Body of pancreas (tissue), 4 donors: ENCODE results near the gene ZNF689. TPM values are rescaled to one million over a fixed set of nuclear protein-coding genes. Genes with fewer than 3 reads are reported as not detected.
A peak's percentile ranks its signal among the peaks of the same experiment; 100 is the strongest.

ENCODE experiments used
- ATAC-seq: fragments of 150-250 bp; one replicate; pipeline ENCODE4 v1.9.1; 2016
- DNase-seq, 4 donors: peaks; one replicate each; pipeline ENCODE4 v3.0.0-alpha.2; 2019
- H3K27ac ChIP-seq, 4 donors: fragments of 200-600 bp; sonication (generic); 1 replicate in 3 of 4; 2 replicates in 1 of 4; pipeline versions ENCODE4 v1.5.1 to v1.6.1; 2016 to 2019; ENCODE audit warnings: mild to moderate bottlenecking in 1 of 4, mixed read lengths in 1 of 4, moderate library complexity in 1 of 4
- H3K27me3 ChIP-seq, 2 donors: fragments of 200-600 bp; sonication (generic); one replicate each; pipeline ENCODE4 v1.6.0; 2016; ENCODE audit warnings: mild to moderate bottlenecking in 1 of 2
- H3K36me3 ChIP-seq, 2 donors: fragments of 200-600 bp; sonication (generic); replicated peaks in 1 of 2; 2 replicates each; pipeline ENCODE4 v1.5.1; 2016; ENCODE audit warnings: low read depth in 2 of 2; ENCODE audit not compliant: insufficient read depth in 1 of 2
- H3K4me1 ChIP-seq: fragments of 200-600 bp; sonication (generic); one replicate; pipeline ENCODE4 v1.6.0; 2016
- H3K4me3 ChIP-seq, 2 donors: fragments of 200-600 bp; sonication (generic); 1 replicate in 1 of 2; 2 replicates in 1 of 2; pipeline ENCODE4 v1.5.1; 2016 to 2019
- H3K9me3 ChIP-seq, 3 donors: fragments of 200-600 bp; sonication (generic); 1 replicate in 2 of 3; 2 replicates in 1 of 3; pipeline ENCODE4 v1.5.1; 2016
- POLR2A ChIP-seq, 3 donors: fragments of 450-650 bp; IDR thresholded peaks; one replicate each; pipeline ENCODE4 v1.6.1; 2016; ENCODE audit warnings: antibody characterized with exemption in 3 of 3, mild to moderate bottlenecking in 2 of 3
- WGBS, 2 donors: methylation state at CpG; one replicate each; pipeline ENCODE4 v1.1.5; 2017; 5-methylcytosine and 5-hydroxymethylcytosine counted together
- intact Hi-C: fragments of 100-400 bp; cut with DNase I; formaldehyde crosslinking; loops from one replicate; pipeline ENCODE4 v1.15.1; 2023
- total RNA-seq, 2 donors: library from RNA; depleted of rRNA; stranded (reverse); fragments of >200 nt; gene quantifications; one replicate each; pipeline ENCODE4 v1.1.0, GENCODE V29; 2016
- TF ChIP-seq, protein P1 (sequence below), 7 experiments: fragments of 450-650 bp in 4 of 7; fragments of 200-600 bp in 3 of 7; sonication (generic) in 3 of 7; IDR thresholded peaks; one replicate each; pipeline ENCODE4 v1.5.1; 2016 to 2019; ENCODE audit warnings: antibody characterized with exemption in 7 of 7

ZNF689 gene
- total RNA-seq, 2 donors from 2014 or later: 4.6 to 7.0 TPM

- Histone ChIP-seq H3K4me3 (no peak overlapping the region), H3K27me3 (no peaks in the 10 kb centered on the region), H3K27ac (peak overlapping the region; percentile 92 to 98 (median 96)), H3K36me3 (peaks cover 0 to 2% of the 10 kb centered on the region in 2 donors), H3K9me3 (no peaks in the 10 kb centered on the region), H3K4me1 (peaks cover 29% of the 10 kb centered on the region)
- 73 to 82% methylated on average over 21 of the region's 21 CpGs for WGBS, 2 donors
- intact Hi-C loops: no loop called here
- DNase-seq: no peak
- ATAC-seq: no peak
- no peak for TF ChIP-seq POLR2A (IDR thresholded peaks at IDR 0.05)
- TF ChIP-seq, protein P1, sequence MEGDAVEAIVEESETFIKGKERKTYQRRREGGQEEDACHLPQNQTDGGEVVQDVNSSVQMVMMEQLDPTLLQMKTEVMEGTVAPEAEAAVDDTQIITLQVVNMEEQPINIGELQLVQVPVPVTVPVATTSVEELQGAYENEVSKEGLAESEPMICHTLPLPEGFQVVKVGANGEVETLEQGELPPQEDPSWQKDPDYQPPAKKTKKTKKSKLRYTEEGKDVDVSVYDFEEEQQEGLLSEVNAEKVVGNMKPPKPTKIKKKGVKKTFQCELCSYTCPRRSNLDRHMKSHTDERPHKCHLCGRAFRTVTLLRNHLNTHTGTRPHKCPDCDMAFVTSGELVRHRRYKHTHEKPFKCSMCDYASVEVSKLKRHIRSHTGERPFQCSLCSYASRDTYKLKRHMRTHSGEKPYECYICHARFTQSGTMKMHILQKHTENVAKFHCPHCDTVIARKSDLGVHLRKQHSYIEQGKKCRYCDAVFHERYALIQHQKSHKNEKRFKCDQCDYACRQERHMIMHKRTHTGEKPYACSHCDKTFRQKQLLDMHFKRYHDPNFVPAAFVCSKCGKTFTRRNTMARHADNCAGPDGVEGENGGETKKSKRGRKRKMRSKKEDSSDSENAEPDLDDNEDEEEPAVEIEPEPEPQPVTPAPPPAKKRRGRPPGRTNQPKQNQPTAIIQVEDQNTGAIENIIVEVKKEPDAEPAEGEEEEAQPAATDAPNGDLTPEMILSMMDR (IDR thresholded peaks at IDR 0.05): peak in 1 of 7 experiments; percentile 2
Observed at GRCh38 chr16:30558789-30559377, 51.3 kb downstream of the ZNF689 start.

- Histone ChIP-seq H3K27ac (peak within 1 kb of the TSS; percentile 92 to 98 (median 96)), H3K27me3 (no peaks in the 10 kb centered on the region), H3K4me3 (peak within 1 kb of the TSS; percentile 71 to 78), H3K36me3 (peaks cover 0 to 2% of the 10 kb centered on the region in 2 donors), H3K4me1 (peaks cover 29% of the 10 kb centered on the region), H3K9me3 (no peaks in the 10 kb centered on the region)
- peak; percentile 97 for ATAC-seq
- TF ChIP-seq POLR2A (IDR thresholded peaks at IDR 0.05): peak; percentile 23 to 69 (median 57)
- TF ChIP-seq, protein P1 (IDR thresholded peaks at IDR 0.05): peak in 1 of 7 experiments; percentile 31
- 0 to 5% methylated on average over 8 to 74 of the region's 74 CpGs for WGBS, 2 donors
- intact Hi-C loops: no loop called here
- DNase-seq: peak; percentile 98 to 99 (median 99)
Observed at GRCh38 chr16:30557957-30558788, 52.0 kb downstream of the ZNF689 start, which contains the start of gene ZNF764. TSS of gene ZNF764 (minus strand) at chr16:30558374. CDS start at chr16:30558182, 192 bp downstream.

GRCh38 chr16:30557707-30557956 lies 52.6 kb downstream of the ZNF689 start:
- peaks cover 29% of the 10 kb centered on the region for H3K4me1 ChIP-seq
- WGBS, 2 donors: 0% methylated on average over 17 of the region's 17 CpGs; no CpG with 5 or more reads in 1 of the 2 donors
- TF ChIP-seq, protein P1 (IDR thresholded peaks at IDR 0.05): no peak
- TF ChIP-seq POLR2A (IDR thresholded peaks at IDR 0.05): no peak
- ATAC-seq: no peak
- peaks cover 0 to 2% of the 10 kb centered on the region in 2 donors for H3K36me3 ChIP-seq
- H3K4me3 ChIP-seq: peak overlapping the region; percentile 71 to 78
- DNase-seq: no peak
- H3K9me3 ChIP-seq: no peaks in the 10 kb centered on the region
- intact Hi-C loops: no loop called here
- H3K27me3 ChIP-seq: no peaks in the 10 kb centered on the region
- H3K27ac ChIP-seq: peak overlapping the region; percentile 92 to 98 (median 96)

DNA sequence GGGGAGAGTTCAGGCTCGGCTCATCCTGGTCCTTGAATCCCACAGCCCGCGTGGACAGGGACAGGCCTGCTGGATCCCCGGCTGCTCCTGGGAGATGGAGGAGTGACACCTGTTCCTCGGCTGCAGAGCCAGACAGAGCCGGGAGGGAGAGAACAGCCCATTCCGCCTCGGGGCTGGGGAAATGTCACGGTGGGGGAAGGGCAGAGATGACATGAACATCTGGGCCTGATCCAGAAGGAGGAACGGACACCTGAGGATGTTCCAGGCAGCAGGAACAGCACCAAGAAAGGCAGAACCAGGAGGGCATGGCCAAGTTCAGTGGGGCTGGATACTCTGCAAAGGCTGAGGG lies 54.1 kb downstream of the ZNF689 start:
- DNase-seq (no peak), ATAC-seq (no peak)
- H3K27me3 ChIP-seq: no peaks in the 10 kb centered on the region
- TF ChIP-seq POLR2A (IDR thresholded peaks at IDR 0.05): no peak
- TF ChIP-seq, protein P1 (IDR thresholded peaks at IDR 0.05): no peak
- peaks cover 0 to 2% of the 10 kb centered on the region in 2 donors for H3K36me3 ChIP-seq
- intact Hi-C loops: no loop called here
- no peaks in the 10 kb centered on the region for H3K9me3 ChIP-seq
- WGBS, 2 donors: 65 to 77% methylated on average over 10 of the region's 10 CpGs
- no peak overlapping the region for H3K4me3 ChIP-seq
- peaks cover 25% of the 10 kb centered on the region for H3K4me1 ChIP-seq
- H3K27ac ChIP-seq: no peak overlapping the region
